ENCODE measurements around the gene RAB11FIP4. TPM values are rescaled to one million over a fixed set of nuclear protein-coding genes. Genes with fewer than 3 reads are reported as not detected.

Gene RAB11FIP4
- total RNA-seq = 1 to 10 TPM in 2 of 4 donors, under 1 TPM in 2; 0.33 to 2.0 (median 1.2) TPM

DNA sequence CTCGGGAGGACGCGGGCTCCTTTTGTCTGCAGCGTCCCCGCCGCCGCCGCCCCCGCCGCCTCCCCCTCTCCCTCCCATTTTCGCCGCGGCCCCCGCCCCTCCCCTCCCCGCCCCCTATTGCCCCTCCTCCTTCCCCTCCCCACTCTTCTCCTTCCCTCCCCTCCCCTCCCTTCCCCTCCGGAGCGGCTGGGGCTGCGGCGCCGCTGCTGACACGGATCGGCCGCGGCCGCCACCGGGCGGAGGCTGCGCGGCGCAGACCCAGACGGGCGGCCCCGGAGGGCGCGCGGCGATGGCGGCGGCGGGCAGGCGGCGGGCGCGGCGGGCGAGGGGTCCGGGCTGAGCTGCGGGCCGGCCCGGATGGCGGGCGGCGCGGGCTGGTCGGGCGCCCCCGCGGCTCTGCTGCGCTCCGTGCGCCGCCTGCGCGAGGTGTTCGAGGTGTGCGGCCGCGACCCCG lies at the start of gene RAB11FIP4:
RAB11FIP4 (plus strand) TSS at position 180 of the 454 bp plus-strand sequence; CDS start at position 358, 178 bp downstream.
- TF ChIP-seq, protein P1, sequence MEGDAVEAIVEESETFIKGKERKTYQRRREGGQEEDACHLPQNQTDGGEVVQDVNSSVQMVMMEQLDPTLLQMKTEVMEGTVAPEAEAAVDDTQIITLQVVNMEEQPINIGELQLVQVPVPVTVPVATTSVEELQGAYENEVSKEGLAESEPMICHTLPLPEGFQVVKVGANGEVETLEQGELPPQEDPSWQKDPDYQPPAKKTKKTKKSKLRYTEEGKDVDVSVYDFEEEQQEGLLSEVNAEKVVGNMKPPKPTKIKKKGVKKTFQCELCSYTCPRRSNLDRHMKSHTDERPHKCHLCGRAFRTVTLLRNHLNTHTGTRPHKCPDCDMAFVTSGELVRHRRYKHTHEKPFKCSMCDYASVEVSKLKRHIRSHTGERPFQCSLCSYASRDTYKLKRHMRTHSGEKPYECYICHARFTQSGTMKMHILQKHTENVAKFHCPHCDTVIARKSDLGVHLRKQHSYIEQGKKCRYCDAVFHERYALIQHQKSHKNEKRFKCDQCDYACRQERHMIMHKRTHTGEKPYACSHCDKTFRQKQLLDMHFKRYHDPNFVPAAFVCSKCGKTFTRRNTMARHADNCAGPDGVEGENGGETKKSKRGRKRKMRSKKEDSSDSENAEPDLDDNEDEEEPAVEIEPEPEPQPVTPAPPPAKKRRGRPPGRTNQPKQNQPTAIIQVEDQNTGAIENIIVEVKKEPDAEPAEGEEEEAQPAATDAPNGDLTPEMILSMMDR (IDR thresholded peaks at IDR 0.05; ENCODE audit: low read depth) = no peak

DNA sequence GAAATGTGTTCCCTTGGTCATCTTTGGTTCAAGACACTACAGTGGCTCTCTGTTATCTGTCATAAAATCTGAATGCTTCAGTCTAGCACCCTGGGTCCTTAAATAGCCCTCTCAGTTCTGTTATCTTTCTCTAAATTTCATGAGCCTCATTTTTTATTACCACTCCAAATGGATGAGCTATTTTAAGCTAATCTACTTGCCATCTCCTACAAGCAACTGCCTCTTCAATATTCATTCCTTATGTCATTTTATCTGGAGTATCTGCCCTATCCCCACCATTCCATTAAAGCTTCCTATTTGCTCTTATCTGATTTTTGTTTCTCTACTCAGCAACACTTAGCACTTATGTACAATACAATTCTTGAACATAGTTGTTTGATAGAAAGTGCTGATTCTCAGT lies 42.0 kb upstream of the RAB11FIP4 start:
- TF ChIP-seq, protein P1 (IDR thresholded peaks at IDR 0.05; ENCODE audit: low read depth) = no peak

DNA sequence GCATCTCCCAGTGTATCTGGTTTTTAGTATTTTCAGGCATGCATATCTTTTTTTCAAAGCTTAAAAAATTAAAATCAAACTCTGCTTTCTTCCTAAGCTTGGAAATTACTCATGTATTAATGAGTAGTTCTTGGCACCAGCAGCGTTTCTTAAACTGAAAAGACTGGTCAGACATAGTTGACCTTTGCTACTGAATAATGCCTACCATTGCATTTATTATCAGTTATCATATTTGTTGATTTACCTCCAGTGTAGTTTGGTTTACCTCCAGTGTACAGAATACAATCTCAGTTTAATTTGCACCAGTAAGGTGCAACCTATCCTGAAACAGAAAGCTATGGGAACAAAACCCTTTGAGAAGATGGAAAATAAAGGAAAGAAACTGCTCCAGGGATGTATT lies 35.5 kb upstream of the RAB11FIP4 start:
- TF ChIP-seq, protein P1 (IDR thresholded peaks at IDR 0.05; ENCODE audit: low read depth) = no peak

- TF ChIP-seq, protein P1 (IDR thresholded peaks at IDR 0.05; ENCODE audit: low read depth) = no peak
Observed at GRCh38 chr17:31357091-31357490, 34.4 kb upstream of the RAB11FIP4 start.

GRCh38 chr17:31357839-31358394 lies 33.6 kb upstream of the RAB11FIP4 start:
- TF ChIP-seq, protein P1 (IDR thresholded peaks at IDR 0.05; ENCODE audit: low read depth) = no peak

DNA sequence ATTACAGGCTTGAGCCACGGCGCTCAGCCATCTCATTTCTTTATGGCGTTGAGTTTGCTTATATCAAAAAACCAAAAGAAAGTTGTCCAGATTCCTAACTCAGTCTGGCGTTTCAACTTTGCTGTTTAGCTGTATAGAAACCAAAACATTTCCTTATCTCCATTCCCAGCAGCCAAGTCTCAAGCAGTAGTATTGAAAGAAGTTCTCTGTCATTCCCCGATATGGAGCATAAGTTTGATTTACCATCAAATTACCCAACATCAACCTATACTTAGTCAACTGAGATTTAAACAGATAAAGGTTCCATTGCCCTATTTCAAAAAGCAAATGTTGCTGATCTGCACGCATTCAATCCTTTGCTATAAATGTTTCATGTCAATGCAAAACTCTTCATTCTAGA lies 27.5 kb upstream of the RAB11FIP4 start:
- TF ChIP-seq, protein P1 (IDR thresholded peaks at IDR 0.05; ENCODE audit: low read depth) = no peak

DNA sequence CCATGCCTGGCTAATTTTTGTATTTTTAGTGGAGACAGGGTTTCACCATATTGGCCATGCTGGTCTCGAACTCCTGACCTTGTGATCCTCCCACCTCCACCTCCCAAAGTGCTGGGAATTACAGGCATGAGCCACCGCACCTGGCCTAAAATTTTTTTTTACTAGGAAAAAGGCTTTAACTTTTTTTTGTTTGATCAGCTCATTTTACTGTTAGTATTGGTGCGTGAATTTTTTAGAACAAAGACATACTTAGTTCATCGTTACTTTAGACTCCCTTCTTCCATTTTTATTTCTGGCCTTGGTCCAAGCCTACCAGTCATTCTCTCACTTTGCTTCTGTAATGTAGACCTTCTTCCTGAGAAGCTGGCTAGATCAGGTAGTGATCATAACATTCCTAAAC lies 25.4 kb upstream of the RAB11FIP4 start:
- TF ChIP-seq, protein P1 (IDR thresholded peaks at IDR 0.05; ENCODE audit: low read depth) = no peak

Data from subcutaneous adipose tissue (tissue), 4 donors.